HG03103 (cell line): ENCODE results near the gene ATP2B2.

Source experiments
- ATAC-seq: cut with Tn5 transposase; IDR thresholded peaks from one replicate; pipeline ENCODE4 v1.9.1; 2021; ENCODE audit warnings: low read depth; ENCODE audit not compliant: unreplicated experiment

The ATP2B2 gene

DNA sequence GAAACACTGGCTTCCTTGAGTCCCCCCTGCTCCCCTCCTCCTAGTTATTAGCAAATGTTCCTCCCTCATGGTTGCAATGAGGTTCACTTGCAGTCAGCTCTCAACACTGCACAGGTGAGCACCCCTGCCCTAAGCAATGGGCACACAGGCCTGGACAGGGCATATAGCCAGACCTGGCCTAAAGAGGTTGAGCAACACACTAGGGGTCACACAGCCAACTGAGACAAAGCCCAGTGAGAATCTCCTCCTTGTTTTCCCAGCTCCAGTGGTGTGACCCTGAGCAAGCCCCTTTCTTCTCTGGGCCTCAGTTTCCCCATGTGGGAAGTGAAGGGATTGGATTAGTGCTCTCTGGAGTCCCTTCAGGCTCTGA is 49.9 kb downstream of the ATP2B2 start:
- no peak for ATAC-seq

DNA sequence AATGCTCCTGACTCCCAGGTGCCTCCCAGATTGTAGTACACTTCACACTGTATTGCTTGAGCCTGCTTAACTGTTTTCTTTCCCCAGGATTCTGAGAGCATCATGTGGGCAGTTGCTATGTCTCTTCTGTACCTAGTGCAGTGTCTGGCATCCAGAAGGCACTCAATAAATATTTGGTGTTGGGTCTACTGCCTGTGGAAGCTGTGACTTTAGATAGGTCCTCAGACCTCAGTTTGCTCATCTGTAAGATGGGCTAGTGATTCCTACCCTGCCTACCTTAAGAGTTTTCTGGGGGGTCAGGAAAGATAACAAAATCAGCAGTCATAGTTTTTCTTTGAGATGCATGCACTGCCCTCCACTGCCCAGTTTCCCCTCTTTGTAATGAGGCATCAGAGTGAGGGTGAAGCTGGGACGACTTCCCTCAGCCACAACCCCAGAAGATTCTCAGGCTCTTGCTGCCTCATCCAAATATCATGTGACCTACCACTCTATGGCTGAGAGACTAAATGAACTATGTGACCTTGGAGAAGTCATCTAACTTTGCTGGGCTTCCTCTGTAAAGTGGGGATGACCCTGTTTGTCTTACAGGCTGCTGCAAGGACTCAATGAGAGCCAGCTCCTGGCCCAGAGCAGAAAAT is 50.4 kb downstream of the ATP2B2 start:
- no peak for ATAC-seq

DNA sequence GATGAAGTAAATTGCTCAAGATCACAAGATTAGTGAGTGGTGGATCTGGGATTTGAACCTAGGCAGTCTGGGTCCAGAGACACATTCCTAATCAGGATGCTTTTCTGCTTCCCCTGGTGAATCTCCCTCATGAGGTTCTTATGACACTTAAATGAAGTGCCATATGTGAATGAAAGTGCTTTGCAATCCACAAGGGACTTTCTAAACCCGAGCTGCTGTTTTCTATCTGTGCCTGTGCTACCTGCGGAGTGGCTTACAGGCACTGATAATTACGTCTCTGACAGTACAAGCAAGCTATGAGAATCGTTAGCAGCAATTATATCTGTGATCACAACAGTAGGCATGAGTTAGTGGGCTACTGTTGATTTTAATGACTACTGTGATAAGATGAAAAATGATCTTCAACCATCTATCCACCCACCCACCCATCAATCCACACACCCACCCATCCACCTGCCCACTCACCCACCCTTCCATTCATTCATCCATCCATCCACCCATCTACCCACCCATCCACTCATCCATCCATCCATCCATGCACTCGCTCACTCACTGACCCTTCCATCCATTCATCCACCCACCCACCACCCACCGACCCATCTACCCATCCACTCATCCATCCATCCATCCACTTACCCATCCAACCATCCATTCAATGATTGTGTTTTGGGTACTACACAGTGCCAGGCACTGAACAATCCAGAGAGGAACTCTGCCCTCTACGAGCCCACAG is 51.8 kb downstream of the ATP2B2 start:
- ATAC-seq, result no peak

DNA sequence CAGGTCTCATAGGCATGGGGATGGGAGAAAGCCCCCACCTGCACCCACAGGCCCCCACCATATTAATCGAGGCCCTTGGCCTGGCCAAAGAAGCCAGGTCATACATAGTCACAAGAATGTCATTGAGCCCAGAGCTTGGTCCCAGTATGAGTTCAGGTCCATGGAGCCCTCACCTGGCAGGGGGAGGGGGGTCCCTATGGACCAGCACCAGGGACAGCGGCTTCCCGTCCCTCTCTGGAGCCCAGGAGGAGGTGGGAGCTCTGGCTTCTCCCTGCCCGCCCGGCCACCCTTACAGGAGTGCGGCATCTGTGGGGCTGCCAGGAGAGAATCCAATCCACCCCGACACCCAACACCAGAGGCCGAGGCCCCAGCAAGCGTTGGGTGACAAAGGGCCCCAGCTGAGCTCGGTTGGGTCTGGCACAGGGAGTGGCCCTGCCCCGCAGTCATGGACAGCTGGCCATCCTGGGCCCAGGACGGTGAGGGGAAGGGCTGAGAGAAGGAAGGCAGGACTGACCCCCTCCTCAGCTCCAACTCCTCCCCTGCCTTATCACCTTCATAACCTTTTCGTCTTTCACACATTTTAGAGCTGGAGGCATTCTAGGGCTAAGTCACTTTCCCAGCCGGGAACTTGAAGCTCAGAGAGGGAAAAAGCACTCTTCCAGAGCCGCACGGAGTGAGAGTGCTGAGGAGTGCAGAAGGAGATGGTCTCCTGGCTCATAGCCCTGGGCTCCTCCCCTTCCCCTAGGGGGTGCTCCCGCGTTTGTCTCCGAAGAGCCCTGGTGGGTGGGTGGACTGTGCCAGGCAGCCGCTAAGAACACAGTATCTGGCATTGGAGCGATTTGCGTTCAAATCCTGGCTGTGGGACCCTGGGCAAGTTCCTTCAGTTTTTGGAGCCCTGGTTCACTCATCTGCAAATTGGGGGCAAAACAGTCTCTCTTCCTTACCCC is 54.6 kb downstream of the ATP2B2 start:
- no peak for ATAC-seq

DNA sequence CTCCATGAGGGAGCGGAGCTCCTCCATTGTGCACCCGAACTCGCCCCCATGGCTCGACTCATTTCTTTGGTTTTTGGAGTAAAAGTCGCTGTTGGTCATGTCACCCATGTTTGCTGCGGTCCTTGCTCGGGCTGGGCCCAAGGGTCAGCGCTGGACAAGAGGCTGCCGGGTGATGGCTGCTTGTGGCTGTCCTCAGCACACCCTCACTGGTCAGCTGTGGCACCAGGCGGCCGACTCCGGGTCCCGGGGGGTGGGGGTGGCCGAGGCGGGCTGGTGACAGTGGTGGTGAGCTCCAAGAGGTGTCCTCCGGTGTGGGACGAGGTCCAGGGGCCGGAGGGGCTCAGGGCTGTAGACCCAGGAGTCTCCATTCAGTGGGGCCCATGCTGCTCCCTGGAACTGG is 56.0 kb downstream of the ATP2B2 start:
- no peak for ATAC-seq

DNA sequence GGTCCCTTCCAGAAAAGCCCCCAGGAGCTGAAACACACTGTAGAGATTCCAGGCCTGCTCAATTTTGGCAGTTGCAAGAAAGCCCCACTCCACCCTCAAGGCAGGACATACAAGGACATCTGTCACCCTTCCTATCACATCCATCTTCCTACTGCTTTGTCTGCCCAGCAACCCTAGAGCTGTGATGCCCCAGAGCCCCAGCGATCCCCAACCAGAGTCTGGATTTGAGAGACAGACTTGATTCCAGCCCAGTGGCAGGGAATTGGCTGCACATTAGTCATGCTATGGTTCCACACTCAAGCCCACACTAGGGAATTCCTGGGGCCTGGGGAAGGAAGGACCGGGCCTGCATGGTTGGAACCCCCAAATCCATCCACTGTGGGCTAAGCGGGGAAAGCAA is 56.8 kb downstream of the ATP2B2 start:
- no peak for ATAC-seq

DNA sequence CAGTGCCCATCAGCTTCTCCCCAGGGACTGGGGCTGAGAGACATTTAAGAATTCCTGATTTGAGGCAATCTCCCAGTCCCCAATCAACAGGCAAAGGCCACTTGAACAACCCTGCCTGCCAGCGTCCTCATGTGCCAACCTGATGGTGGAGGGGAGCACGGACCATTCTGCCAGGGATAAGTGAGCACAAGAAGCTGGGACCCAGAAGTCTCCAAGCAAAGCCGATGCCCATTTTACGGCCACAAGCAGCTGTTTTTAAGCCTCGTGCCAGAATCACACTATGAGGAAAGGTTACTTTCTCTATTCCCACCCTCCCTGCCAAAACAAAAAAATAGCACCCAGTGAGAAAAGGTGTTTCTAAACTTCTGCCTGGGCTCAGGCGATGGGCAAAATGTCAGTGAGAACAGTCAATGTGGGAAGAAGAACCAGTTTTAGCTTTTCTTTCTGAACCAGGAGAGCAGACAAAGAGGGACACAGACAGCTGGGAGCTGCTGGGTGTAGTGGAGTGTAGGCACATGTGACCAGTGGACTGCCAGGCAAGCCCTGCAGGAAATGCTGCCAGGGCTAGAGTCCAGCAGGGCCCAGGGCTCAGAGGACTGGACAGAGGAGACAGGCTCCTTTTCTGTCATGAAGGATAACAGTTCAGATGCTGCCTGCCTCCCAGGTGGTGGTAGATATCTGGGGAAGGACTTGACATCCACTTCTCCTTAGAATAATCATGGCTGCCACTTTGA is 57.7 kb downstream of the ATP2B2 start:
- ATAC-seq, result no peak

DNA sequence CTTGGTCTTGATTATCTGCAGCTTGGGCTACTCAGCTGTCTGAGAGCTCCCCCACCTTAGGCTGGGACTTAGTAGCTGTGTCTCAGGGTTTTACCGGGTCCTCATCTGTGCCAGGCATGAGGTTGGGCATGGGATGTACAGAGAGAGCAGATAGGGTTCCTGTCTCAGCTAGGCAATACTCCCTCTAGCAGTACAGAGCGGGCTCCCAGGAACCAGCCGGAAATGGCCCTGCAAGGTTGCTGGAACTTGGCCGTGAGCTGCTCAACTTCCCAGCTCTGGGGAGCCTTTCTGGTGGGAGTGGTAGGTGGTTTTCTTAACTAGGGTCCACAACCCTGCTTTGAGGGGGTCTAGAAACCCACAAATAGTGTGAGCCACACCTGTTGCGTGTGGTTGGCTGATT is 58.3 kb downstream of the ATP2B2 start:
- no peak for ATAC-seq

DNA sequence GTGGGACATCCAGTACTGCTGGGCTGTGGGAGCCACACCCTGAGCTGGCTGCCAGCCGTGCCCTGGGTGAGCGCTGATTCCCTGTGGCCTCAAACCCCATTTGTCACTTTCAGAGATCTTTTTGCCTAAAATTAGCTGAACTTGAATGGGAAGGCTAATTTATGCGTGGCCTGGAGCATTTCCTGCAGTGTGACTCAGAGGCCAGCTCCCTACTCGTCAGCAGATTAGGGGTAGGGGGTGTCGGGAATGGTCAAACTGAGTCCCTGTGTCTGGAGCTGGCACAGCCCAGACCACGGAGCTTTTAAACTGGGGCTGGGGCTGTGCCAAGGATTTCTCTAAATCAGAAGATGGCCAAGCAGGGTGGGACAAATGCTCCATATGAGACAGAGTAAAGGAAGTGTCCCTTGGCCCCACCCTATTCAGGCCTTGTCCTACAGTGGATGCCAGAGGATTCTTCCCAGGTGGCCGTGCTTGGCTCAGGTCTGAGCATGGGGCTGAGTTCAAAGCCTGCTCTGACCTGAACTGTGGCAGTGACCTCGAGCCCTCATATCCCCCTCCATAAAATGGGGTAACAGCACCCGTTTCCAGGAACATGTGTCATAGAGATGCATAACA is 59.7 kb downstream of the ATP2B2 start:
- ATAC-seq, result no peak

DNA sequence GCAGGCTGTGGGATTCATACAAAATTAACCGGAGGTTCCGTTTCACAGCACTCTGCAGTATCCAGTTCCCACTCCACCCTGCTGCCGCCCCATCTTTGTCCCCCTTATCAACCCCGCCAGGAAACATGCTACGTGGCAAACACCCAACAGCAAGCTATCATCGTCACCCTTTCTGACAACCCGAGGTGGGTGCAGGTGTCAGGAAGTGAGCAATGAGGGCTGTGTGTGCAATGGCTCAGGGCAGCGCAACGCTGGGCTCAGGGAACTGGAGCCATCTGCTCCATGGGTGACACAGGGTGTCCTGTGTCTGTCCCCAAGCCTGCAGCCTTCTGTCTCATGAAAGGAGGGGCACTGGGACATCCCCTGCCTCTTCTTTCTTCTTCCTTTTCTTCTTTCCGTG is 60.9 kb downstream of the ATP2B2 start:
- no peak for ATAC-seq

DNA sequence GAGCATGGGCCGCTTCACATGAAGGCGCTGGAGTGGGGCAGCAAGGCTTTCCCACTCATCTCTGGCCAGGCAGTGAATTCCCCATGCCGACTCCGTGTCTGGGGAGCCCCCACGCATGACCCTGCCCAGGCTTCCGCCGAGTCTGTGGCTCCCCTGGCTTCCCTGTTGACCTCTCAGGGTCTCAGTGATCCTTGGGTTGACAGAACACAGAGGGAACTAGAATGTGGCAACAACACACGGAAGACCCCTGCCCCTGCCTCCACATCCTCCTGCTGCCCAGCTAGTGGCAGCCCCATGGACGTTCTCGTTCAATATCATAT is 61.3 kb downstream of the ATP2B2 start:
- no peak for ATAC-seq

DNA sequence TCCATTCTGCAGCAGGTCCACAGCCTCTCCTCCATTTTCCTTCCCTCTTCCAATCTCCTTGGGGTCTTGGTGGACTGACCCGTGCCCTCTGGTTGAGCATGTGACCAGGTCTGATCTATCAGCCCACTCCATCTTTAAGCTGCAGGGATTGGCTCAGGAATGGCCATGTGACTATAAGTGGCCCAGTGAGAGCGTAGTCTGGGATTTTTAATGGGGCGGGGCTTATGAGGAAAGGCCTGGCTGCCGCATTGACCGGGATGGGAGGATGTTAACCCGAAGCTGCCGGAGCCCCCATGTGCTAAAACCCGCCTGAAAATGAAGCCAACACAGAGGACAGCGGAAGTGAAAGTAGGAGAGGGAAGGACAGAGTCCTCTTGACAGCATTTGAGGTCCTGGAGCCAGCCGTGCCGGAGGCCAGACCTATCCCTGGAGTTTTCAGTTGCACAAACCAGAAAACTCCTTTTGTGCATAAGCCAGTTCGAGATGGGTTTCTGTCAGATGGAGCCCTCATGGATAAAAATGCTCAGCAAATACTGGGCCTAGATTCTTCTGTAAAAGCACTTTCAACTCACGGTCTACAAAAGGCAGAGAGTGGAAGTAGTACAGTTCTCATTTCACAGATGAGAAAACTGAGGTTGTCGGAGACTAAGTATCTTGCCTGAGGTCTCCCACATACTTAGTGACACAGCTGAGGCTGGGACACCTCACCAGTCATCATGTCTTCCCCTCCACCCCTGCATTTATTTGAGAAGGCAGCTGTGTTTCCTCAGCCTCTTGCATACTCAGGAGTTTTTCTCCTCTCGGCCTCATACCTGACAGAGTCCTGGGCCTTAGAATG is 61.9 kb downstream of the ATP2B2 start:
- no peak for ATAC-seq

DNA sequence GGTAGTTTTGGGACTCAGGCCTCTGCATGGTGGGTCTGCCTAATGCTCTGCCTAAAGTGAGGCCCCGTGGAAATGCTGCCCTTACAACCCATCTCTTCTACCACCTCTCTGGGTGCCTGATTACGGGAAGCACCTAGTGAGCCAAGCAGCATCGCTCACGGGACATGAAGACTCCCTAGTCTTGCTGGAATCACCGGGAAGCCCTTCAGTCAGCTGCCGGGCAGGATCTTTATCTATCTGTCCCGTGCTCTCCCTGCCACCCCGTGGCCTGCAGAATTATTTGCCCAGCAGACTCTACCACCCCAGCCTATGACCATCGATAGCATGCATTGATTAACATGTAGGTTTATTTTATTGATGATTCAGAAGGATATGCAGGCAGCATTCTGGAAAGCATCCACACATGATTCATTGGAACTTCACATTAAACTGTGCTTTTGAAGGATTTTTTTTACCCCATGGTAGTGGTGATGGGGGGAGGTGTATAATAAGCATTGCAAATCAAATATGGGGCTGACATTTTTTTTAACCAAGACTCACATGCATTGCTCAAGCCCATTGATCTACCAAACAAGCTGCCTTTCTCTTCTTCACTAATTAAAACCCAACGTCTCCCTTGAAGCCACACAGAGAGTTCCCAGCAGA is 63.1 kb downstream of the ATP2B2 start:
- no peak for ATAC-seq

DNA sequence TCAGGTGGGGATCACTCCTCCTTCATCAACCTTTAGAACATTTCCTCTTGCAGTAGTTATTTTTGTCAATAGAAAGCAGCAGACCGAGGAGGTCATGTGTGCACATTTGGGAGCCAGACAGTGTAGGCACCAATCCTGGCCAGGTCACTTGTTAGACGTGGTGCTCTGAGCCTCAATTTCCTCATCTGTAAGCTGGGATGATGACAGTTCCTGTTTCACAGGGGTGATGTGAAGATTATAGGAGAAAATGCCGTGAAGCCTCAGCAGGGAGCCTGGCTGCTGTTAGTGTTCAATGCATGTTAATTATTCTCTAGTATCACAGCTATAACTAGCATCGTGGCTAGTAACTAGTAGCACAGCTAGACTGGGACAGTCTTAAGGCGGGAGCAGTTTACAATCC is 64.7 kb downstream of the ATP2B2 start:
- no peak for ATAC-seq

DNA sequence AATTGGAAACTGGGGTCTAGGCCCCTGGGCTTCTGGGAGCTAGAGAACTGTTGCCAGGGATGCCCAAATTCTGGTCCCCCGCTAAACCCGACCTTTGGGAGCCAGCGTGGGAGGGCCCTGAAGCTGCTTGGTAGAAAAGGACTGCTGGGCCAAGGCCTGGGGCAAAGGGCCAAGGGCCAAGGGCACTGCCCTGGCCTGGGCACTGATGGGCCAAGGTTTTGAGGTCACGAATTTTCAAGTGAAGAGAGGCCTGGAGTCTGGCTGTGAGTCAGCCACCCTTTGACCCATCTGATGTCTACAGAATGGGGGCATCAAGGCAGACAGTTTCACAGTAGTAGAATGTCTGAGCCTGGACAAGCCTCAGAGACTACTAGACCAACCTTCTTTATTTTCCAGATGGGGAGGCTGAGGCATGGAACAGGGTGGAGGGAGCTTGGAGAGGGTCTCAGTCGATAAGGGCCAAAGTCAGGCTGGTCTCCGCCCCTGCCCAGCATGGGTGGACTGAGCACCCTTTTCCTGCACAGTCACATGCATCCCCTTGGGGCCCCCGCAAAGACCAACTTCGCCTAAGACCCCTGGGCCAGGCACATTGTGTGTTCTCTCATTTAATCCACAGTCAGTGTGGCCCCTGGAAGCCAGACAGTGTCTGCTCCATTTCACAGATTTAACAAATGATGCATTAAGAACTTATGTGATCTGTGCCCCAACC is 66.3 kb downstream of the ATP2B2 start:
- ATAC-seq, result no peak

DNA sequence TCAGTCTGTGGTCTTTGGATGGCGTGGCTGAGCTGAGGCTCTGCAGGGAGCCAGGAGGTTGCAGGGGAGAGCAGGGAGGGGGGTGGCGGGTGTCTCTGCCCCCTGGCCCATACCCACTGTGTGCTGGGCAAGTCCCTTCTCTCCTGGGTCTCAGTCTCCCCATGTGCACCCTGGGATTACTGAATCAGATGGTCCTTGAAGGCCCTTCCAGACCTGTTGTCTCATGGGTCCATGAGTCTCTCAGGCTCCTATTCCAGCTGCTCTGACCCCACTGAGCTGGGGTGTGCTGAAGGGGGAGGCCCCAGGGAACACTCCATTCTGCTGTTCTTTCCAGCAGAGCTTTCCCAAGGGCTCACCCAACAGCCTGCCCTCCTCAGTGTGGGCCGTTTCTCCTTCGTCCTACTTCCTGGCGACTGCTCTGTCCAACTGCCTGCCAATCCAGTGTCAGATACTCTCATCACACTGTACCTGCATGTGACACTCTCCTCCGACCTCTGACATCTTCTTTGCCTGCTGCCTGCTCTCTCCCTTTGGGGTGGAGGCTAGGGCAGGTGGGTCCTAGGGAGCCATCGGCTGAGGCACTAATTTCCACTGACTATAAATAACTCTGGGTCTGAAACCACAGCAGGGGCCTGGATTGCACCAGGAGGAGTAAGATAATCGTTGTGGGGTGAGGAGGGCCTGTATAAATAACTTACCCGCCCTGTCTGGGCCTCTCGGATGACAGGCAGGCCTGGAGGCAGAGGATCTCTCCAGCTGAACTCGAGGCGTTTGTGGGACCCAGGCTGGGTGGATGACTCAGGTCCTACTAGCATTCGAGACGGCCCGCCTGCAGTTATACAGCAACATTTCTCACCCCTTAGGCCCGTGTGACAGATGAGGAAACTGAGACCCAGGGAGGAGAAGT is 67.1 kb downstream of the ATP2B2 start:
- ATAC-seq, result no peak

DNA sequence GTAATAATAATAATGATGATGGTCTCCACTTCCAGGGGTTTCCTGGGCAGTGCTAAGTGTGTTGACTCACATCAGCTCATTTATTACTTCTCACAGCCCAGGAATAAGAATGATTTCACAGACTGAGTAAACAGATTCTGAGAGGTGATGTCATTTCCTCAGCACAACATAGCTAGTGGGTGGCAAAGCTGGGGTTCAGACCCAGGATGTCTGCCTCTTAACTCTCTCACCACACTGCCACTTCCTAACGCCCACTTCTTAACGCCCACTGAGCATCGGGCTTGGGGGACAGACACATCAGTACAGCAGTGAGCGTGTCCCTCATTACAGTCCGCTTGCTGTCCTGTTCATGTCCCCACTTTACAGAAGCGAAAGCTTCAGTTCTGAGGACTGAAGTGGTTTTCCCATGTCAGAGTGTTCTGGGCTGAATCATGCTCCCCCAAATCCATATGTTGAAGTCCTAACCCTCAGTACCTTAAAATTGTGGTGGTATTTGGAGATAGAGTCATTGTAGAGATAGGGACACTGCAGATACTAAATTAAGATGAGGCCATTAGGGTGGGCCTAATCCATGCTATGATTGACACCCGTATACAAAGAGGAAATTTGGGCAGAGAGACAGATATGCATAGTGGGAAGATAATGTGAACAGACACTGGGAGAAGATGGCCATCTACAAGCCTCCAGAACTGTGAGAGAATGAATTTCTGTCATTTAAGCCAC is 68.0 kb downstream of the ATP2B2 start:
- peak; percentile 45 for ATAC-seq
